ENCODE results near the gene TRMT112. TPM values are rescaled to one million over a fixed set of nuclear protein-coding genes. Genes with fewer than 3 reads are reported as not detected.

TRMT112 gene
- total RNA-seq, 6 donors from 2014 or later = 110 to 215 (median 170) TPM

DNA sequence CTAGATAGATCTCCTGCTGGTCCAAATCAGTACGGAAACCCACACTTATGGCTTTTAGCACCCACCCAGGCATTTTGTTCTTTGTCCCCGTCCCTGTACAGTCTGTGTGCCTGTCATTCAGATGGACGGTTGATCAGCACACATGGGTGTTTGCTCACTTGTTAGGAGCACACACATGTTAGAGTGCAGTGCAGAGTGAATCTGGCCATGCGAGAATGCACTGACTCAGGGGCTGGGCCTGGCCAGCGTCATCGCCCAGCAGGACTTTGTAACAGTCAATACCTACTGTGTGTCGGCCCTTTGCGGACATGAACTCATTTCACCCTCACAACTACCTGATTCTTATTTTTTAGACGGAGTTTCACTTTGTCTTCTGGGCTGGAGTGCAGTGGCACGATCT, 45.0 kb upstream of the TRMT112 start:
- WGBS, 2 donors = 96 to 97% methylated on average over 10 of the region's 10 CpGs
- Histone ChIP-seq H3K9me3 (no peaks in the 10 kb centered on the region), H3K4me1 (peaks cover 25 to 31% (median 29%) of the 10 kb centered on the region in 4 donors), H3K4me3 (no peak overlapping the region), H3K36me3 (peaks cover 23 to 70% (median 61%) of the 10 kb centered on the region in 4 donors), H3K27ac (no peak overlapping the region), H3K27me3 (no peaks in the 10 kb centered on the region)
- no peak for DNase-seq
- TF ChIP-seq POLR2A (IDR thresholded peaks at IDR 0.05) = no peak
- no peak for TF ChIP-seq EP300 (IDR thresholded peaks at IDR 0.05)
- TF ChIP-seq, protein P1, sequence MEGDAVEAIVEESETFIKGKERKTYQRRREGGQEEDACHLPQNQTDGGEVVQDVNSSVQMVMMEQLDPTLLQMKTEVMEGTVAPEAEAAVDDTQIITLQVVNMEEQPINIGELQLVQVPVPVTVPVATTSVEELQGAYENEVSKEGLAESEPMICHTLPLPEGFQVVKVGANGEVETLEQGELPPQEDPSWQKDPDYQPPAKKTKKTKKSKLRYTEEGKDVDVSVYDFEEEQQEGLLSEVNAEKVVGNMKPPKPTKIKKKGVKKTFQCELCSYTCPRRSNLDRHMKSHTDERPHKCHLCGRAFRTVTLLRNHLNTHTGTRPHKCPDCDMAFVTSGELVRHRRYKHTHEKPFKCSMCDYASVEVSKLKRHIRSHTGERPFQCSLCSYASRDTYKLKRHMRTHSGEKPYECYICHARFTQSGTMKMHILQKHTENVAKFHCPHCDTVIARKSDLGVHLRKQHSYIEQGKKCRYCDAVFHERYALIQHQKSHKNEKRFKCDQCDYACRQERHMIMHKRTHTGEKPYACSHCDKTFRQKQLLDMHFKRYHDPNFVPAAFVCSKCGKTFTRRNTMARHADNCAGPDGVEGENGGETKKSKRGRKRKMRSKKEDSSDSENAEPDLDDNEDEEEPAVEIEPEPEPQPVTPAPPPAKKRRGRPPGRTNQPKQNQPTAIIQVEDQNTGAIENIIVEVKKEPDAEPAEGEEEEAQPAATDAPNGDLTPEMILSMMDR (IDR thresholded peaks at IDR 0.05) = no peak
- TF ChIP-seq POLR2AphosphoS5 (IDR thresholded peaks at IDR 0.05) = no peak
- ATAC-seq (ENCODE audit: low FRiP score in 2 of 2) = no peak

DNA sequence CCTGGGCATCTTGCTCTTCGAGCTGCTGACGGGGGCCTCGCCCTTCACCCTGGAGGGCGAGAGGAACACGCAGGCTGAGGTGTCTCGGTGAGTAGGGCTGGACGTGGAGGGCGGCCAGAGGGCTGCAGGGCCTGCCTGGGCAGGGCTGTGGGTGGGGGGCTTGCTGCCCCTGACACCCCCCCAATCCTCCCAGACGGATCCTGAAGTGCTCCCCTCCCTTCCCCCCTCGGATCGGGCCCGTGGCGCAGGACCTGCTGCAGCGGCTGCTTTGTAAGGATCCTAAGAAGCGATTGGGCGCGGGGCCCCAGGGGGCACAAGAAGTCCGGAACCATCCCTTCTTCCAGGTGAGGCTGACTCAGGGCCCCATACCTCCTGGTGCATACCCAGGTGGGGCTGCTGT, 44.3 kb upstream of the TRMT112 start:
- Histone ChIP-seq H3K27me3 (no peaks in the 10 kb centered on the region), H3K36me3 (peaks cover 23 to 63% (median 57%) of the 10 kb centered on the region in 4 donors), H3K4me1 (peaks cover 25 to 36% (median 29%) of the 10 kb centered on the region in 4 donors), H3K27ac (no peak overlapping the region), H3K9me3 (no peaks in the 10 kb centered on the region), H3K4me3 (no peak overlapping the region)
- 95 to 96% methylated on average over 11 to 16 of the region's 18 CpGs for WGBS, 2 donors
- TF ChIP-seq POLR2AphosphoS5 (IDR thresholded peaks at IDR 0.05) (no peak), EP300 (IDR thresholded peaks at IDR 0.05) (no peak), POLR2A (IDR thresholded peaks at IDR 0.05) (no peak)
- TF ChIP-seq, protein P1 (IDR thresholded peaks at IDR 0.05) = no peak
- DNase-seq = peak in 1 of 2 donors; percentile 81
- ATAC-seq (ENCODE audit: low FRiP score in 2 of 2) = no peak

DNA sequence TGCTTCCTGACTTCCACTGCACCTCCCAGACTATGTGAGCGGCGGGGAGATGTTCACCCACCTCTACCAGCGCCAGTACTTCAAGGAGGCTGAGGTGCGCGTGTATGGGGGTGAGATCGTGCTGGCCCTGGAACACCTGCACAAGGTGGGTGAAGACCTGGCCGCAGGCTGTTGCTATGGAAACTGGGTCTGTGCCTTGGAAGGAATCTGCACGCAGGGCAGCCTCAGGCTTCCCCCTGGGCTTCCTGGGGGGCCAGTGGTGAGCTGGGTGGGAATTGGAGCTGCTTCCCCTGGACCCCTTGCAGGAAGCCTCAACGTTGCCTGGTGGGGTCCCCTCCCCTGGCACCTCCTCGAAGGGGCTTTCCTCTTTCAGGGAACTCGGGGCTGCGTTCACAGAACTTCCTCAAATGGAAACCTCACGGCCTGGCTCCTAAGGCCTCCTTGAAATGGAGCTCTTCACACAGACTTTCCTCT, 43.1 kb upstream of the TRMT112 start:
- ATAC-seq (ENCODE audit: low FRiP score in 2 of 2) (no peak), DNase-seq (no peak)
- Histone ChIP-seq H3K4me3 (peak overlapping the region in 3 of 4 donors; percentile 78 to 99 (median 80)), H3K4me1 (peaks cover 29 to 39% (median 33%) of the 10 kb centered on the region in 4 donors), H3K27me3 (no peaks in the 10 kb centered on the region), H3K36me3 (peaks cover 20 to 51% (median 45%) of the 10 kb centered on the region in 4 donors), H3K27ac (no peak overlapping the region), H3K9me3 (no peaks in the 10 kb centered on the region)
- TF ChIP-seq, protein P1 (IDR thresholded peaks at IDR 0.05) = no peak
- TF ChIP-seq EP300 (IDR thresholded peaks at IDR 0.05) (no peak), POLR2AphosphoS5 (IDR thresholded peaks at IDR 0.05) (no peak), POLR2A (IDR thresholded peaks at IDR 0.05) (no peak)
- WGBS, 2 donors = 64 to 81% methylated on average over 12 to 13 of the region's 13 CpGs

DNA sequence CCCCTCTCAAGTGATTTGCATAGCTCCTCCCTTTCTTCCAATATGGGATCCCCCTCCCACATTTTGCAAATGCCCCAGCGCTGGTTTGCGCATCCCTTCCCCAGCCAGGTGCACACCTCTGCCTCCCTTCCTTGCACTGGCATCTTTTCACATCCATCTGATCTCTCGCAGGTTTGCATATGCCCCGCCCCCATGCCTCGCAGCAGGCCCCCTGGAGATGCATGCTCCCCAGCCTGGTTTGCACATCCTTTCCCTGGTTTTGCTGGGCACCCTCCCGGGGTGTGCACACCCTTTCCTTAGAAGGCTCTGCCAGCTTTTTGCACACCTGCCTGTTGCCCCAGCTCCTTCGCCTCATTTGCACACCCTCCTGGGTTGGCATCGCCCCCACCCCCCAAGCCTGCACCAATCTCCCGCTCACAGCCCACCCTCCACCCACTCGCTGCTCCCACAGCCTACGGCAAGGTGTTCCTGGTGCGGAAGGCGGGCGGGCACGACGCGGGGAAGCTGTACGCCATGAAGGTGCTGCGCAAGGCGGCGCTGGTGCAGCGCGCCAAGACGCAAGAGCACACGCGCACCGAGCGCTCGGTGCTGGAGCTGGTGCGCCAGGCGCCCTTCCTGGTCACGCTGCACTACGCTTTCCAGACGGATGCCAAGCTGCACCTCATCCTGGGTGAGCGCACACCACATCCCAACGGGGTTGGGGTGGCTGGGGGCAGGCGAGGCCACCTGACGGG, 42.5 kb upstream of the TRMT112 start:
- TF ChIP-seq, protein P1 (IDR thresholded peaks at IDR 0.05) = peak in 1 of 6 experiments; percentile 22
- TF ChIP-seq POLR2AphosphoS5 (IDR thresholded peaks at IDR 0.05) = no peak
- Histone ChIP-seq H3K36me3 (peaks cover 20 to 45% (median 39%) of the 10 kb centered on the region in 4 donors), H3K4me1 (peaks cover 32 to 45% (median 37%) of the 10 kb centered on the region in 4 donors), H3K9me3 (no peaks in the 10 kb centered on the region), H3K27me3 (no peaks in the 10 kb centered on the region), H3K4me3 (peak overlapping the region; percentile 78 to 99 (median 84)), H3K27ac (peak overlapping the region in 3 of 4 donors; percentile 88 to 90 (median 90))
- WGBS, 2 donors = 34 to 51% methylated on average over 13 to 22 of the region's 38 CpGs
- ATAC-seq (ENCODE audit: low FRiP score in 2 of 2) = peak; percentile 3 to 6
- peak; percentile 29 to 88 for DNase-seq

All from upper lobe of left lung (tissue), 6 donors.